ENCODE results near the gene OR4D6. TPM values are rescaled to one million over a fixed set of nuclear protein-coding genes. Genes with fewer than 3 reads are reported as not detected.

The OR4D6 gene
- polyA plus RNA-seq, 1 donor from 2014 or later: not detected

DNA sequence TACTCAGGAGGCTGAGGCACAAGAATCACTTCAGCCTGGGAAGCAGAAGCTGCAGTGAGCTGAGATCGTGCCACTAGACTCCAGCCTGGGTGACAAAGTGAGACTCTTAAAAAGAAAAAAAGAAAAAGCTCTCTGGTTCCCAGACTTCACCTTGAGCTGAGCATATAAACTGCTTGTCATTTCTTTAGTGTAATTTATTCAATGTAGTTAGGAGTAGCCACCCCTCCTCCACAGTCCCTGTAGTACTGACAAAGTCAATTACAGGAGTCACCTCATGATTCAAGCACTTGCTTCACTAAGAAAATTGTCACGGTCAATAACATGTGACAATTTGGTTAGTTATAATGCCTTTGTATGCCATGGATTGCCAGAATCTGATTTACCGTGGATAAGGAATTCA, 23.6 kb downstream of the OR4D6 start:
- H3K27me3 ChIP-seq (ENCODE audit: insufficient read depth, low read depth, low read length): no peaks in the 10 kb centered on the region
- H3K4me2 ChIP-seq (ENCODE audit: low read length): no peak overlapping the region
- H3K36me3 ChIP-seq (ENCODE audit: insufficient read depth, low read length): no peaks in the 10 kb centered on the region
- no peaks in the 10 kb centered on the region for H4K20me1 ChIP-seq (ENCODE audit: insufficient read depth)
- no peak overlapping the region for H3K27ac ChIP-seq (ENCODE audit: low read length)
- TF ChIP-seq, protein P1, sequence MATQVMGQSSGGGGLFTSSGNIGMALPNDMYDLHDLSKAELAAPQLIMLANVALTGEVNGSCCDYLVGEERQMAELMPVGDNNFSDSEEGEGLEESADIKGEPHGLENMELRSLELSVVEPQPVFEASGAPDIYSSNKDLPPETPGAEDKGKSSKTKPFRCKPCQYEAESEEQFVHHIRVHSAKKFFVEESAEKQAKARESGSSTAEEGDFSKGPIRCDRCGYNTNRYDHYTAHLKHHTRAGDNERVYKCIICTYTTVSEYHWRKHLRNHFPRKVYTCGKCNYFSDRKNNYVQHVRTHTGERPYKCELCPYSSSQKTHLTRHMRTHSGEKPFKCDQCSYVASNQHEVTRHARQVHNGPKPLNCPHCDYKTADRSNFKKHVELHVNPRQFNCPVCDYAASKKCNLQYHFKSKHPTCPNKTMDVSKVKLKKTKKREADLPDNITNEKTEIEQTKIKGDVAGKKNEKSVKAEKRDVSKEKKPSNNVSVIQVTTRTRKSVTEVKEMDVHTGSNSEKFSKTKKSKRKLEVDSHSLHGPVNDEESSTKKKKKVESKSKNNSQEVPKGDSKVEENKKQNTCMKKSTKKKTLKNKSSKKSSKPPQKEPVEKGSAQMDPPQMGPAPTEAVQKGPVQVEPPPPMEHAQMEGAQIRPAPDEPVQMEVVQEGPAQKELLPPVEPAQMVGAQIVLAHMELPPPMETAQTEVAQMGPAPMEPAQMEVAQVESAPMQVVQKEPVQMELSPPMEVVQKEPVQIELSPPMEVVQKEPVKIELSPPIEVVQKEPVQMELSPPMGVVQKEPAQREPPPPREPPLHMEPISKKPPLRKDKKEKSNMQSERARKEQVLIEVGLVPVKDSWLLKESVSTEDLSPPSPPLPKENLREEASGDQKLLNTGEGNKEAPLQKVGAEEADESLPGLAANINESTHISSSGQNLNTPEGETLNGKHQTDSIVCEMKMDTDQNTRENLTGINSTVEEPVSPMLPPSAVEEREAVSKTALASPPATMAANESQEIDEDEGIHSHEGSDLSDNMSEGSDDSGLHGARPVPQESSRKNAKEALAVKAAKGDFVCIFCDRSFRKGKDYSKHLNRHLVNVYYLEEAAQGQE (IDR thresholded peaks at IDR 0.05; ENCODE audit: borderline replicate concordance): no peak
- no peak for TF ChIP-seq SMC3 (conservative IDR thresholded peaks at IDR 0.05; ENCODE audit: poor library complexity)
- no peak for TF ChIP-seq POLR2AphosphoS5 (IDR thresholded peaks at IDR 0.05)
- no peaks in the 10 kb centered on the region for H3F3A ChIP-seq (ENCODE audit: insufficient read depth, low read length, poor library complexity, severe bottlenecking)
- no peak overlapping the region for H3K9ac ChIP-seq (ENCODE audit: low read length)
- H2AFZ ChIP-seq (ENCODE audit: low read depth, low read length): no peak overlapping the region
- no peaks in the 10 kb centered on the region for H3K9me2 ChIP-seq (ENCODE audit: insufficient read depth, low read length)
- no peaks in the 10 kb centered on the region for H3K9me3 ChIP-seq (ENCODE audit: low read length)
- no peaks in the 10 kb centered on the region for H3K79me2 ChIP-seq (replicated peaks; ENCODE audit: insufficient read depth, low read length)
- no peak overlapping the region for H3K4me3 ChIP-seq (ENCODE audit: low read length)

- no peak overlapping the region for H3K4me2 ChIP-seq (ENCODE audit: low read length)
- H3K9me2 ChIP-seq (ENCODE audit: insufficient read depth, low read length): no peaks in the 10 kb centered on the region
- H2AFZ ChIP-seq (ENCODE audit: low read depth, low read length): no peak overlapping the region
- H3K9ac ChIP-seq (ENCODE audit: low read length): no peak overlapping the region
- H3K4me3 ChIP-seq (ENCODE audit: low read length): no peak overlapping the region
- no peak overlapping the region for H3K27ac ChIP-seq (ENCODE audit: low read length)
- H3K9me3 ChIP-seq (ENCODE audit: low read length): no peaks in the 10 kb centered on the region
- H3K27me3 ChIP-seq (ENCODE audit: insufficient read depth, low read depth, low read length): no peaks in the 10 kb centered on the region
- no peaks in the 10 kb centered on the region for H3K79me2 ChIP-seq (replicated peaks; ENCODE audit: insufficient read depth, low read length)
- TF ChIP-seq SMC3 (conservative IDR thresholded peaks at IDR 0.05; ENCODE audit: poor library complexity) (no peak), EZH2 (IDR thresholded peaks at IDR 0.05; ENCODE audit: borderline replicate concordance, insufficient read depth, low read length, poor library complexity, severe bottlenecking) (no peak), MXI1 (conservative IDR thresholded peaks at IDR 0.05; ENCODE audit: poor library complexity, severe bottlenecking) (no peak), TAF1 (IDR thresholded peaks at IDR 0.05; ENCODE audit: low read depth) (no peak), CTCF (IDR thresholded peaks at IDR 0.05; ENCODE audit: poor library complexity, severe bottlenecking) (no peak), EP300 (conservative IDR thresholded peaks at IDR 0.05; ENCODE audit: poor library complexity, severe bottlenecking) (no peak)
- no peaks in the 10 kb centered on the region for H4K20me1 ChIP-seq (ENCODE audit: insufficient read depth)
- H3F3A ChIP-seq (ENCODE audit: insufficient read depth, low read length, poor library complexity, severe bottlenecking): no peaks in the 10 kb centered on the region
- H3K36me3 ChIP-seq (ENCODE audit: insufficient read depth, low read length): no peaks in the 10 kb centered on the region
Measured at GRCh38 chr11:59501931-59502330, 45.2 kb downstream of the OR4D6 start.

DNA sequence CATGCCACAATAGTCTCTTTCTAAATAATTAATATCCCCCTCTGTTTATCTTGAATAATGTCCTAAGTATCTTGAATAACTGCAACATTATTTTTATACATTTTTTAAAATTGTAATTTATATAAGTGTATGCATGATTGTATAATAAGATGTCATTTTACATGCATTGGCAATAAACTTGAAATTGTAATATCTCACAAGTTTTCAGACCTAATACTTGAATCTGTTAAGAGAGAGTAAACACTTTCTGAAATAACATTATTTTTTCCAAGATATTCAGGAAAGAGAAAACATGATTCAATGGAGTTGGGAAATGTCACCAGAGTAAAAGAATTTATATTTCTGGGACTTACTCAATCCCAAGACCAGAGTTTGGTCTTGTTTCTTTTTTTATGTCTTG, 46.5 kb downstream of the OR4D6 start, which contains the start of gene OR4D11:
Gene OR4D11 (plus strand): TSS at position 301 of the 400 bp plus-strand sequence. CDS start 0 bp downstream, at position 301.
- Histone ChIP-seq H3K4me3 (ENCODE audit: low read length) (no peak within 1 kb of the TSS), H4K20me1 (ENCODE audit: insufficient read depth) (no peaks in the 10 kb centered on the region), H3F3A (ENCODE audit: insufficient read depth, low read length, poor library complexity, severe bottlenecking) (no peaks in the 10 kb centered on the region), H3K9me2 (ENCODE audit: insufficient read depth, low read length) (no peaks in the 10 kb centered on the region), H3K27ac (ENCODE audit: low read length) (no peak within 1 kb of the TSS), H3K9ac (ENCODE audit: low read length) (no peak within 1 kb of the TSS), H2AFZ (ENCODE audit: low read depth, low read length) (no peak within 1 kb of the TSS), H3K4me2 (ENCODE audit: low read length) (no peak within 1 kb of the TSS), H3K36me3 (ENCODE audit: insufficient read depth, low read length) (no peaks in the 10 kb centered on the region), H3K27me3 (ENCODE audit: insufficient read depth, low read depth, low read length) (no peaks in the 10 kb centered on the region), H3K79me2 (replicated peaks; ENCODE audit: insufficient read depth, low read length) (no peaks in the 10 kb centered on the region), H3K9me3 (ENCODE audit: low read length) (no peaks in the 10 kb centered on the region)
- no peak for TF ChIP-seq MXI1 (conservative IDR thresholded peaks at IDR 0.05; ENCODE audit: poor library complexity, severe bottlenecking)
- TF ChIP-seq SMC3 (conservative IDR thresholded peaks at IDR 0.05; ENCODE audit: poor library complexity): no peak
- TF ChIP-seq RAD21 (conservative IDR thresholded peaks at IDR 0.05): no peak
- TF ChIP-seq, protein P1 (IDR thresholded peaks at IDR 0.05; ENCODE audit: borderline replicate concordance): no peak
- no peak for TF ChIP-seq TAF1 (IDR thresholded peaks at IDR 0.05; ENCODE audit: low read depth)
- no peak for TF ChIP-seq POLR2AphosphoS5 (IDR thresholded peaks at IDR 0.05)
- TF ChIP-seq EP300 (conservative IDR thresholded peaks at IDR 0.05; ENCODE audit: poor library complexity, severe bottlenecking): no peak
